Body of pancreas (tissue), 4 donors: ENCODE measurements around the gene PCNX1.

Source experiments
- POLR2A ChIP-seq, 3 donors: fragments of 450-650 bp; IDR thresholded peaks; one replicate each; pipeline ENCODE4 v1.6.1; 2016; ENCODE audit warnings: antibody characterized with exemption in 3 of 3, mild to moderate bottlenecking in 2 of 3
- TF ChIP-seq, protein P1 (sequence below), 7 experiments: fragments of 450-650 bp in 4 of 7; fragments of 200-600 bp in 3 of 7; sonication (generic) in 3 of 7; IDR thresholded peaks; one replicate each; pipeline ENCODE4 v1.5.1; 2016 to 2019; ENCODE audit warnings: antibody characterized with exemption in 7 of 7

DNA sequence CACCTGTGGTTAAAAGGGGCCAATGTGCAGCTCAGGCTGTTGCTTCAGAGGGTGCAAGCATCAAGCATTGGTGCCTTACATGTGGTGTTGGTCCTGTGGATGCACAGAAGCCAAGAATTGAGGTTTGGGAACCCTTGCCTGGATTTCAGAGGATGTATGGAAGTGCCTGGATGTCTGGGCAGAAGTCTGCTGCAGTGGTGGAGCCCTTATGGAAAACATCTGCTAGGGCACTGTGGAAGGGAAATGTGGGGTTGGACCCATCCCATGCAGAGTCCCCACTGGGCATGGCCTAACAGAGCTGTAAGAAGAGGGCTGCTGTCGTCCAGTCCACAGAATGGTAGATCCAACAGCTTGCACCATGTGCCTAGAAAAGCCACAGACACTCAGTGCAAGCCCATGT is 36.6 kb downstream of the PCNX1 start:
- TF ChIP-seq, protein P1, sequence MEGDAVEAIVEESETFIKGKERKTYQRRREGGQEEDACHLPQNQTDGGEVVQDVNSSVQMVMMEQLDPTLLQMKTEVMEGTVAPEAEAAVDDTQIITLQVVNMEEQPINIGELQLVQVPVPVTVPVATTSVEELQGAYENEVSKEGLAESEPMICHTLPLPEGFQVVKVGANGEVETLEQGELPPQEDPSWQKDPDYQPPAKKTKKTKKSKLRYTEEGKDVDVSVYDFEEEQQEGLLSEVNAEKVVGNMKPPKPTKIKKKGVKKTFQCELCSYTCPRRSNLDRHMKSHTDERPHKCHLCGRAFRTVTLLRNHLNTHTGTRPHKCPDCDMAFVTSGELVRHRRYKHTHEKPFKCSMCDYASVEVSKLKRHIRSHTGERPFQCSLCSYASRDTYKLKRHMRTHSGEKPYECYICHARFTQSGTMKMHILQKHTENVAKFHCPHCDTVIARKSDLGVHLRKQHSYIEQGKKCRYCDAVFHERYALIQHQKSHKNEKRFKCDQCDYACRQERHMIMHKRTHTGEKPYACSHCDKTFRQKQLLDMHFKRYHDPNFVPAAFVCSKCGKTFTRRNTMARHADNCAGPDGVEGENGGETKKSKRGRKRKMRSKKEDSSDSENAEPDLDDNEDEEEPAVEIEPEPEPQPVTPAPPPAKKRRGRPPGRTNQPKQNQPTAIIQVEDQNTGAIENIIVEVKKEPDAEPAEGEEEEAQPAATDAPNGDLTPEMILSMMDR (IDR thresholded peaks at IDR 0.05) = no peak
- TF ChIP-seq POLR2A (IDR thresholded peaks at IDR 0.05) = no peak
